Heart left ventricle (tissue), 13 donors: ENCODE data around the gene SFSWAP.
"Not testable (repeated sequence)": the region's sequence is repeated elsewhere in the genome, so short reads cannot be mapped to it uniquely, and the experiment has no call there.

Experiments used
- POLR2A ChIP-seq, 2 donors: fragments of 450-650 bp; IDR thresholded peaks; one replicate each; pipeline ENCODE4 v1.6.1; 2017; ENCODE audit warnings: antibody characterized with exemption in 2 of 2, mild to moderate bottlenecking in 2 of 2, moderate library complexity in 2 of 2
- TF ChIP-seq, protein P1 (sequence below), 12 donors: fragments of 200-600 bp; sonication (generic) in 4 of 12; IDR thresholded peaks; one replicate each; pipeline versions ENCODE4 v1.5.0 to v1.8.0; 2018 to 2022; ENCODE audit warnings: antibody characterized with exemption in 12 of 12, mild to moderate bottlenecking in 5 of 12
- donor health status: ischemic (EF 13 %, LVEDD 7.1; RV severe dilation, severe dysfunction).
- donor health status: DM: no; HTN: yes; CAD: no.
- donor health status: DM: no; HTN: no; CAD: no.
- donor health status: ischemic (EF 25% LVEDD 6.9; RV normal size, moderate dysfunction).
- donor health status: ischemic (EF 25% LVEDD 5.7; RV mildly dilated, moderate dysfunction).
- donor health status: ischemic (EF 35%, LVEDD 5.7; RV mildly dilated, moderate dysfunction).
- donor health status: nonischemic (EF 11% LVEDD 7.7; RV severe dilation, severe dysfunction).
- donor health status: DM: yes; HTN: yes; CAD: no.
- donor health status: PGD.
- donor health status: ischemic (EF 29% LVEDD 5.4; RV normal size, mild dysfunction).
- donor health status: nonischemic (EF 23%, LVEDD 6.1; RV moderate dilation, normal function).

DNA sequence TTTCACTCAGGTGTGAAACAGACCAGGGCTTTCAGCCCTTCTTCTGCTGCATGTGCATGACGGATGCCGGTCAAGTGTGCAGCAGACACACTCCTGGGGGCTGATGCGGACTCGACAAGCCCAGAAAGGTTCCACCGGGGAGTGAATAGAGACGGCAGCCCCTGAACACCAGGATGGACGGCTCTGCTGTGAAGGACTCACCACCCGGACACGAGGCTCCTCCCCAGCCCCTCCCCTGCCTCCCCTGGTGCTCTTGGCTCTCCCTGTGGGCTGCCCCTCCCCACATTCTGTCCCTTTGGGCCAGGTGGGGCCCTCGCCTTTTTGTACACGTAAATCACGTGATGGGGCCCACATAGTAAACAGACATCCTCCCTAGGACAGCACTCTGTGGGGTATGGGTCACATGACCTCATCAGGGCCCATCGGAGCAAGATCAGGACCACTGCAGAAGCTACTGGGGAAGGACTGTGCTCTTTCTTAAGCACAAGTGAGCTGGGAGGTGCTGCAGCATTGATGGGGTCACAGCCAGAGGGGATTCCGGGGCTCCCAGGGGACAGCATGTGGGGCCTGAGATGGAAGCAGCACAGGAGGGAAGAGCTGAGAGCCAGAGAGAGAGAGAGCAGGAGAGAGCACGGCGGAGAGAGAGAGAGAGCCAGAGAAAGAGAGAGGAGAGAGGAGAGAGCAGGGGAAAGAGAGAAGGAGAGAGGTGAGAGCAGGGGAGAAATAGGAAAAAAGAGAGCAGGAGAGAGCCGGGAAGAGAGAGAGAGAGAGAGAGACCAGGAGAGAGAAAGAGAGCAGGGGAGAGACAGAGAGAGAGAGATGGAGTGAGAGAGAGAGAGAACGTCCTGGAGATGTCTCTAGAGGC, 30.3 kb upstream of the SFSWAP start:
- TF ChIP-seq, protein P1, sequence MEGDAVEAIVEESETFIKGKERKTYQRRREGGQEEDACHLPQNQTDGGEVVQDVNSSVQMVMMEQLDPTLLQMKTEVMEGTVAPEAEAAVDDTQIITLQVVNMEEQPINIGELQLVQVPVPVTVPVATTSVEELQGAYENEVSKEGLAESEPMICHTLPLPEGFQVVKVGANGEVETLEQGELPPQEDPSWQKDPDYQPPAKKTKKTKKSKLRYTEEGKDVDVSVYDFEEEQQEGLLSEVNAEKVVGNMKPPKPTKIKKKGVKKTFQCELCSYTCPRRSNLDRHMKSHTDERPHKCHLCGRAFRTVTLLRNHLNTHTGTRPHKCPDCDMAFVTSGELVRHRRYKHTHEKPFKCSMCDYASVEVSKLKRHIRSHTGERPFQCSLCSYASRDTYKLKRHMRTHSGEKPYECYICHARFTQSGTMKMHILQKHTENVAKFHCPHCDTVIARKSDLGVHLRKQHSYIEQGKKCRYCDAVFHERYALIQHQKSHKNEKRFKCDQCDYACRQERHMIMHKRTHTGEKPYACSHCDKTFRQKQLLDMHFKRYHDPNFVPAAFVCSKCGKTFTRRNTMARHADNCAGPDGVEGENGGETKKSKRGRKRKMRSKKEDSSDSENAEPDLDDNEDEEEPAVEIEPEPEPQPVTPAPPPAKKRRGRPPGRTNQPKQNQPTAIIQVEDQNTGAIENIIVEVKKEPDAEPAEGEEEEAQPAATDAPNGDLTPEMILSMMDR (IDR thresholded peaks at IDR 0.05) = not testable (repeated sequence)
- not testable (repeated sequence) for TF ChIP-seq POLR2A (IDR thresholded peaks at IDR 0.05)
